HTR-8/SVneo (cell line): ENCODE measurements around the gene SH3GL2.

Experiments
- DNase-seq: peaks from one replicate; pipeline ENCODE4 v3.0.0; 2011; ENCODE audit warnings: low spot score, mixed read lengths; ENCODE audit not compliant: insufficient read length
- FAIRE-seq: peaks from 2 replicates; lab custom pipeline; 2011; peaks lifted over from hg19 to GRCh38; lab: Jason Lieb, UNC

SH3GL2 gene

DNA sequence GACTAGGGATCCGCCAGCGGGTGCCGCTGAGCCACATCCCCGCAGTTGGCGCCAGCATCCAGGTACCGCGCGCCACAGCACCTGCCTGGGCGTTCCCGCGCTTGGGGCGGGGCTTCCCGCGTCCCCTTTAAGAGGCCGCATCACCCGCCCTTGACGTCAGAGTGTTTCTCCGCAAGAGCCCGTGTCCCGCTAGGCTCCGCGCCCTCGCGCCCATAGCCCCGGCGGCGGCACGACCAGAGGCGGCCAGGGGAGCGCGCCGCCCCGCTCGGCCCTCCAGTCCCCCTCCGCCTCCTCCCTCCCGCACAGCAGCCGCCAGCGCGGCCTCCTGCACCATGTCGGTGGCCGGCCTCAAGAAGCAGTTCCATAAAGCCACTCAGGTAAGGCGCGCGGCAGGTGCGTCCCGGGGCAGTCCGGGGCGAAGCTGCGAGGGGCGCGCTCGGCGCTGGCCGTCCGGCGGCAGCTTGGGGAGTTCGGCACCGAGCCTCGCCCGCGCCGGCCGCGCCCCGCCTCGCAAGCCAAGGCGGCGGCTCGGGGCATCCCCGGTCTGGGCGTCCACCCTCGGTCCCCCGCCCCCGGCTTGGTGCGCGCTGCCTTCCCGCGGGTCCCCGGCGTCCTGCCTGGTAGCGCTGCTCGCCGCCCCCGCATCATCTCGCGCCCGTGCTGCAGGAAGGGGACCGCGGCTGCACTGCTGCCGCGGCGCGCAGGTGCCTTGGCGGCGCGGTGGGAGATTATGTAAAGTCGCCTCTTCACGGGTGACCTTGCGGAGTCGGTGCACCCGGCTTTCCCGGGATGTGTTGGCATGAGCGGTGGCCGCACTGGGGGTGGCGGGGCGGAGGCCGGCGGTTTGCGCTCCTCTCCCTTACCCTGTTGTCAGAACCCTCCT, at the start of gene SH3GL2:
SH3GL2 (plus strand) TSS at position 156 of the 883 bp plus-strand sequence.
- no peak for FAIRE-seq
- DNase-seq: no peak

- DNase-seq (peak; percentile 7), FAIRE-seq (no peak)
These were observed 47.1 kb upstream of the SH3GL2 start for GRCh38 chr9:17531642-17532254.

DNA sequence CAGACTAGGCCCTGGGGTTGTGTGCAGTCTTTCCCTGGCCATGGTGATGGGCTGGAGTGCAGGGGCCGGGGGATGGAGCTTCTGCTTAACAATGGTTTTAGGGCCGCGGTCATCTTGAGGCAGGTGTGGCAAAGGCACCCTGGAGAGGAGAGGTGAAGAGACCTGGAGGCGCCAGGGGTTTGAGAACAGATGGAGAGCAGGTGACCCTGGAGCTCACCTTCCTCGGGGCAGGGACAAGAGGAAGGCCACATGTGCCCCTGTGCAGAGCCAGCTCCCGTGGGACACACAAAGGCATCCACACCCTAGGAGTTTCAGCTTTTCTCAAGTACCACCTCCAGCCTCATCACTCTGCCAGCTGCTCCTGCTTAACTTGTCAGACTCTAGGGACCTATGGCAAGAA, 46.4 kb upstream of the SH3GL2 start:
- DNase-seq (no peak), FAIRE-seq (no peak)

DNA sequence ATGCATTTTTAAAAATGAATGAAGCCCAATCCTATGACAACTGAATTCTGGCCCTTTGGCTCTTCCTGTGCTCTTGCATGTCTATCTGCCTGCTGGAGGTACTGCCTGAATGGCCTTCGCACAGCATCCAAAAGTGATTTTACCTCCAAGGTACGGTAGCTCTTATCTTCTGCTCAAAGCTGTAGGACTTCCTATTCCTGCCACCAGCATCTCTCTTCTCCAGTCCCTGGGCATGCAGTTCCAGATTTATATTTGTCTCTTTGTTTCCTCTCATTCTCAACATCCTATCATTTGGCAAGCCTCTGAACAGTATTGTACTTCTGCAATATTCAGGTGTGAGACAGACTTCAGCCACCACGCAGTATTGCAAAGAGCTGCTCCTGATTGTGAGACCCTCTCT, 43.7 kb upstream of the SH3GL2 start:
- DNase-seq (no peak), FAIRE-seq (no peak)

GRCh38 chr9:17536027-17536426, 42.8 kb upstream of the SH3GL2 start:
- FAIRE-seq: no peak

DNA sequence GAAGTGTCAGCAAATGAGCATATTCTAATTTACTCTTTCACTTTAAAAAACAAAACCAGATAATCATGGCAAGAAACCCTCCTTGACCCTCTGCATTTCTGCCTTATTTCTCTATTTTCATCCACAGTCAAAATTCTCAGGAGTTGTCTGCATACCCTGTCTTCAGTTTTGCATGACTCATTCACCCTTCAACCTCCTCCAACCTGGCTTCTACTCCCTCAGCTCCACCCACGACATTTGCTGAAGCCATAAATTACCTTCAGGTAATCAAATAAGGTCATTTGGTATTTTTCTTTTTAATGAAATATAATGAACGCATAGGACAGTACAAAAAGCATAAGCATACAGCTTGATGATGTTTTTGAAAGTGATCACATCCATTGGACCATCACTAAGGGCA, 27.8 kb upstream of the SH3GL2 start:
- FAIRE-seq: no peak
- DNase-seq: no peak

More at GRCh38 chr9:17536027-17536426, 42.8 kb upstream of the SH3GL2 start:
- DNase-seq: no peak

DNA sequence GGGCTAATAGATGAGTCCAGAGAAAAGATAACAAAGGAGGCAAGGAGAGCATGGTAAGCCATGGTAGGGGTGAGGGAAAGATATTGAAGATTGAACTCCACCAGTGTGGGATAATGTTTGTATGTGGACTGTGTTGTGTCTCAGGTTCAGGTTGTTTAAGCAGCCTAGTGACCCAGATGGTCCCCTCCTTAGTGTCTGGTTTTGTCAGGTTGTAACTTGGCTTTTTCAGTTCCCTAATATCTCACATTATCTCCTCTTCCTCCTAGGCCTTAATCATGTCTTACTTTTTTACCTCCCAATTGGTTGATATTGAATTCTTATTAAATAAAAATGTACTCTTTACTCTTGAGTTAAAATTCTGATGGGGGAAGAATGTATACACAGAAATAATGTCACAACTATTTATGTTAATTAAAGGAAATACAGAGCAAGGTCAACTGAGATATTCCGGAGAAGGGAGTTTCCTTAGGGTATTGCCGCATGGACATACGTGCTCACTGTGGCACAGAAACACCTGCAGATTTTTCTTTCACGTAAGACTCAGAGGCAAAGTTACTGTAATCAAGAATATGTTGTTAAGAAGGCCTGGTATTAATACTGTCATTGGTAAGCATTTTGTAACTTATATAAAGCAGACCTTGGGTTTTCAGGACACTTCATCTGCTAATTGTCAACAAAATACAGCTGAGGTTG, 23.4 kb upstream of the SH3GL2 start:
- FAIRE-seq (no peak), DNase-seq (no peak)

DNA sequence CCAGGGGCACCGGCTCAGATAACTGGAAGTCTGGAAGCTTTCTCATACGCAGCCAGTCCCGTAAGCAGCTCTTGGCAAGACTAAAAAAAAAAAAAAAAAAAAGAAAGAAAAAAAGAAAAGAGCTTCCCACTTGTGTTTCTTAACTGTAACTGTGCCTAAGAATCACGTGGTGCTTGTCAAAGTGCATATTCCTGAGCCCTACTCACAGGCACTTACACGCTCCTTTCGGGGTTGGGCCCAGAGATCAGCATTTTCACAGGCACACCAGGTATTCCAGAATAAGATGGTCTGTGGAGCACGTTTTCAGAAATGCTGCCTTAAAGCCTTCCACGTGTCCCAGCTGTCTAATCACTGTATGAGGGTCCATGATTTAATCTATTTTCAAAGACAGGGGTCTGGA, 22.6 kb upstream of the SH3GL2 start:
- FAIRE-seq: no peak
- no peak for DNase-seq

DNA sequence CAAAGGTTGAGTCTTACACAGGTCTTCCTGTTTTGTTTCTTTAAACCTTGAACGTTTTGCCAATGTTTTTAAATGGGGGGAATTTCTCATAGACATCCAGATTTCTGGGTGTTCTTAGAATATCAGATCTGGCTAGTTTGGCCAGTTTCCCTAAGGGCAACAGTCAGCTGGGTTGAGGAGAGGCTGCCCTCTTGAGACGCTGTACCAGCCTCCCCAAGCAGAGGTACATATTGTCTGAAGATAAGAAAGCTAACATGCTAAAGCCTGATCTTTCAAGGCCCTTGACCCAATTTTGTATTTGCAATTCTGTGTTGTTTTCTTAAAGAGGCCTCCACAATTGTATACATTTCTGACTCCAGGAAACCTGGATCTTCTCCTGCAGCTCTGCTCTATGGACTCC, 21.9 kb upstream of the SH3GL2 start:
- no peak for FAIRE-seq
- DNase-seq: no peak

- FAIRE-seq: no peak
- DNase-seq: no peak
These were observed 7.0 kb upstream of the SH3GL2 start for GRCh38 chr9:17571825-17572224.

GRCh38 chr9:17574342-17574741, 4.5 kb upstream of the SH3GL2 start:
- FAIRE-seq: no peak
- no peak for DNase-seq

DNA sequence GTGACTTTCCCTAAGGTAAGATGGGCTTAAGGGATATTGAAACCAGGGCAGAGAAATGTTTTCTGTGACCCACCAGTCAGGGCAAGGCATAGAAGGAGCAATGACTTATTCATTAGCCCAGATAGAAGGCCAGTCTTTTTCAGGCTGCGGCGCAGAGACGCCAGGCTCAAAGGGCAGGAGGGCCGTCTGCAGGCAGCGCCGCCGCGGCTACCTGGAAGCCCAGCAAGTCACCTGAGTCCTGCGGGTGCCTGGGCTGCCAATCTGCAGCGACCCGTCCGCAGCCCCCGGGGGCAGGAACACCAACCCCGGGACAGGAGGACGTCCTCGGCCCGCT, 322 bp upstream of the SH3GL2 start:
- DNase-seq (no peak), FAIRE-seq (no peak)

- DNase-seq: no peak
- no peak for FAIRE-seq
These were observed 1.3 kb downstream of the SH3GL2 start for GRCh38 chr9:17580119-17580518.

GRCh38 chr9:17587113-17587512, 8.2 kb downstream of the SH3GL2 start:
- no peak for DNase-seq
- no peak for FAIRE-seq

GRCh38 chr9:17588395-17588794, 9.5 kb downstream of the SH3GL2 start:
- no peak for DNase-seq
- FAIRE-seq: no peak

DNA sequence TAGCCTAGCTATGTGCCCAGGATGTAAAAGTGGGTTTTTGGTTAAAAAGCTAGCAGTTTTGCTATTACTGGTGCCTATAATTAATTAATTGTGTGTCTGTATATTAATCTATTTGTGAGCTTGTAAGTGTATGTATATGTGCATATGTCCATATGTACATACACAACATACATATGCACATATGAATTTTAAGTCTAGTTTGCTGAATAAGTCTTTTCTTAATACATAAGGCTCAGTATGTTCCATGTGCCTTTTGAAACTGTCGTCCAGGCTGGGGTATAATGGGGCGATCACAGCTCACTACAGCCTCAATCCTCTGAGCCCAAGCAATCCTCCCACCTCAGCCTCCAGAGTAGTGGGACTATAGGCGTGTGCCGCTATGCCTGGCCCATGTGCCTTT, 10.1 kb downstream of the SH3GL2 start:
- FAIRE-seq (no peak), DNase-seq (no peak)

DNA sequence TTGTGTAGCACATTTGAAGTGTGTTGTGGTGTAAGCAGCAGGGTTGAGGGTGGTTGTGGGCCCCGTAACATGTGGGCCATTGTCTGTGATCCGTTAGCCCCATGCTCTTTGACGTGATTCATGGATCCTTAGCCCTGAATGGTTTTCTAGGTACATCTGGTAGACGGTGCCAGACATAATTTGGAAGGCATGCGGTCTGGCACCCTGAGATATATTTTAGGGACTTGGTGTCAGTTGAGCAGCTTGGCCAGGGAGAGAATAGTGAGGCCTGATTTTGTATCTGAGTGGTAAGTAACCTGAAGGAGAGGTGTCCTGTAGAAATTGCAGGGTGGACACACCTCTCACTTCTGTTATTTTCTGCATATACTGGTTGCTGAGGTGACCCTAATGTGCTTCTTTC, 10.9 kb downstream of the SH3GL2 start:
- FAIRE-seq: no peak
- no peak for DNase-seq

- FAIRE-seq (no peak), DNase-seq (no peak)
These were observed 16.1 kb downstream of the SH3GL2 start for GRCh38 chr9:17594961-17595360.

GRCh38 chr9:17597977-17598376, 19.1 kb downstream of the SH3GL2 start:
- no peak for FAIRE-seq
- no peak for DNase-seq

DNA sequence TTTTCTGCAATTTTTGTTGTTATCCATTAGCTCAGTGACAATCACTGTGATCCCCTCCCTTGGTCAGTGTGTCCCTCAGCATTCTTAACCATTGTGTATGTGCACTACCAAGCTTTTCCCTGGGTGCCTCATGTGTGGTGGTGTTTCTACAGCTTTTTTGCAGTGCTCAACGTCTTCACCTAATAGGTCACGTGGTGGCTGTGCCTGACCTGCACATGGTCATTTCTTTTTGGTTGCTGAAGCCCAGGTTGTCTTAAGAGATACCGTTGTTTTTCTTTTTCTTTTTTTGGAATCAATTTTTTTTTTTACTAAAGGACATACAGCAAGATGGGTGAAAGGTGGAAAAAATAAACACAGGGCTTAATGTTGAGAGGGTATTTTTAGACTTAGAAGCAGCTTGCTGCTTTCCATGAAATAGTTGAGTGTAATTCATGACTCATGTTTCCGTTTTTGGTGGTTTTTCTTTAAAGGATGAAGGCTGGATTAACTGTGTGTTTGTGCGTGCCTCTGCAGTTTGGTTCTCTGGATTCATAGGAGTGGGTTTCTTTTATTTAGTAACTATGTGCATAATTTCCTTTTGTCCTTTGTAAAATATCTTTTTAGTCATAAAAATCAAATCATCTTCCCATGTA, 22.2 kb downstream of the SH3GL2 start:
- DNase-seq (no peak), FAIRE-seq (no peak)

DNA sequence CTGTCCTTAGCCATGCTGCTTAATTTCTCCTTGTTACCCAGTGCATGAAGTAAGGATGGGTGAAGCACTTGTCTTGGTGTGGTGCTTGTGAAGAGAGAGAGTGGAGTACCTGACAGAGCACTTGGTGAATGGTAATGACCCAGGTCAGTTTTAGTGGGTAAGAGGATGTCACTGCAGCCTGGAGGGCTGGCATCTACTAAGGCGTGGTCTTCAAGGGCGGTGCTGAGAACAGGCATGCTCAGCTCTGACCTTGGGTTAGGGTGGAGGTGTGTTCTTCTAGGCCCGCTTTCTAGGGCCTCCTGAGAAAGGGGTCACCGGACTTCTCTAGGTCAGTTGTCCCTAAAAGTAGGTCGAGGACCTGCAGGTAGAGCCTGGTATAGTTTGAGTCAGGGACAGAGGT, 25.7 kb downstream of the SH3GL2 start:
- DNase-seq (no peak), FAIRE-seq (no peak)
